ENCODE results near the gene ADGRG1.

- TF ChIP-seq CTCF (IDR thresholded peaks at IDR 0.05) = no peak
- no peak for TF ChIP-seq POLR2A (IDR thresholded peaks at IDR 0.05)
These were observed 67.2 kb downstream of the ADGRG1 start for GRCh38 chr16:57695680-57696069.
